T-helper 2 cell (primary cell): ENCODE measurements around the gene IL34.
"Not testable (repeated sequence)": the region's sequence is repeated elsewhere in the genome, so short reads cannot be mapped to it uniquely, and the experiment has no call there.

Source experiments
- DNase-seq, 5 experiments: peaks; one replicate each; pipeline versions ENCODE4 v3.0.0 to v3.0.0-alpha.2; 2012 to 2022

IL34 gene

DNA sequence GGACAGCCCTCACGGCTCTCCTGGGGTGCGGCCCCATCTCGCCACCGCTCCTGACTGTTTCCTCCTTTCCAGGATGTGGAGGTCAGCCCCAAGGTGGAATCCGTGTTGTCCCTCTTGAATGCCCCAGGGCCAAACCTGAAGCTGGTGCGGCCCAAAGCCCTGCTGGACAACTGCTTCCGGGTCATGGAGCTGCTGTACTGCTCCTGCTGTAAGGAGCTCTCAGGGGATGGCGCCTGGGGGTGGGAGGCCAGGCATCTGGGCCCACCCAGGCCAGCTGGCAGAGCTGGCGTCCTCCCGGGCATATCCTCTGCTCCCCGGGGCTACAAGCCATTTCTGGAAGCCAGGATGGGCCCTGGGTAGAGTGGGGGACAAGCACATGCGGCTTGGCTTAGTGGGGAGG, 13.2 kb downstream of the IL34 start:
- DNase-seq: no peak

DNA sequence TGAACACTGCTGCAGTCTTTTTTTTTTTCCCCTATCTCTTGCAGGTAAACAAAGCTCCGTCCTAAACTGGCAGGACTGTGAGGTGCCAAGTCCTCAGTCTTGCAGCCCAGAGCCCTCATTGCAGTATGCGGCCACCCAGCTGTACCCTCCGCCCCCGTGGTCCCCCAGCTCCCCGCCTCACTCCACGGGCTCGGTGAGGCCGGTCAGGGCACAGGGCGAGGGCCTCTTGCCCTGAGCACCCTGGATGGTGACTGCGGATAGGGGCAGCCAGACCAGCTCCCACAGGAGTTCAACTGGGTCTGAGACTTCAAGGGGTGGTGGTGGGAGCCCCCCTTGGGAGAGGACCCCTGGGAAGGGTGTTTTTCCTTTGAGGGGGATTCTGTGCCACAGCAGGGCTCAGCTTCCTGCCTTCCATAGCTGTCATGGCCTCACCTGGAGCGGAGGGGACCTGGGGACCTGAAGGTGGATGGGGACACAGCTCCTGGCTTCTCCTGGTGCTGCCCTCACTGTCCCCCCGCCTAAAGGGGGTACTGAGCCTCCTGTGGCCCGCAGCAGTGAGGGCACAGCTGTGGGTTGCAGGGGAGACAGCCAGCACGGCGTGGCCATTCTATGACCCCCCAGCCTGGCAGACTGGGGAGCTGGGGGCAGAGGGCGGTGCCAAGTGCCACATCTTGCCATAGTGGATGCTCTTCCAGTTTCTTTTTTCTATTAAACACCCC, 13.8 kb downstream of the IL34 start:
- no peak for DNase-seq

DNA sequence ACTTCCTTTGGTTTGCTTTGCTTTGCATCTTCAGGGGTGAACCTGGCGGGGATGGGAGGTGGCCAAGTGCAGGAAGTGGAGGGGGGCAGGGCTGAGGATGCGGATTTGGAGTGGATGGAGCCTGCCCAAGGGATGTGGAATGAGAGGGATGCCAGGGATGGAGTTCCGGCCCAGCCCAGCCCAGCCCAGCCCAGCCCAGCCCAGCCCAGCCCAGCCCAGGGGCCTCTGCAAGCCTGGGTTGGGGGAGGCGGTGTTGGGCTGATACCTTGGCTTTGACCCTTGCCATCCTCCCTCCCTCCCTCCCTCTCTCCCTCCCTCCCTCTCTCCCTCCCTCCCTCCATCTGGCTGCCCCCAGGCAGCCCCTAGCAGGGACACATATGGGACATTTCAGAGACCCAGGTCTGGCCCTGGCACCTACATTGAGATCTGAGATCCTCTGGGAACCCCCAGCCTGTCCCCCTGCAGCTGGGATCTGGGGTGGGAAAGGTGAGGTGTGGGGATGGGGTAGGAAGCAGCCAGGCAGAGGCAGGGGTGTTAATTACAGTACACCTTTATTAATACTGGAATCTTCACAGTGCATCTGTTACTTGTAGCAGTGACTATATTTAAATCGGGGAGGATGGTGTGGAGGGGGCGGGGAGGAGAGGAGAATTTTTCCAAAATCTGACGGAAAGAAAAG, 14.5 kb downstream of the IL34 start:
- no peak for DNase-seq

DNA sequence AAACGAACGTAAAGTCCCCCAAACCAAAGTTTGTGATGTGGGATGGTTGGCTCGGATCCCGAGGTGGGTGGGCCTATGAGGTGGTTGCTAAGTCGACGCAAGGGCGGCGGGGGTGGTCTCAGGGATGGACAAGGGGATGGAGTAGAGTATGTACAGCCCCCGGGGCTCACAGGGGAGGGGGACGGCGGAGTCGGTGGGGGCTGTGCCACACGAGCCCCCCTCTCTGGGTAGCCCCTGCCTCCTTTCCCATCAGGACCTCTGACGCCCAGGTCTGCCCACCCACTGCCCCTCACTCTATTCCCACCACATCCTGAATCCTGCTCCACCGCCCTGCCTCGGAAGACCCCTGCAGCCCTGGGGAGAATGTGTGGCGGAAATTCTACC, 15.2 kb downstream of the IL34 start:
- no peak for DNase-seq

DNA sequence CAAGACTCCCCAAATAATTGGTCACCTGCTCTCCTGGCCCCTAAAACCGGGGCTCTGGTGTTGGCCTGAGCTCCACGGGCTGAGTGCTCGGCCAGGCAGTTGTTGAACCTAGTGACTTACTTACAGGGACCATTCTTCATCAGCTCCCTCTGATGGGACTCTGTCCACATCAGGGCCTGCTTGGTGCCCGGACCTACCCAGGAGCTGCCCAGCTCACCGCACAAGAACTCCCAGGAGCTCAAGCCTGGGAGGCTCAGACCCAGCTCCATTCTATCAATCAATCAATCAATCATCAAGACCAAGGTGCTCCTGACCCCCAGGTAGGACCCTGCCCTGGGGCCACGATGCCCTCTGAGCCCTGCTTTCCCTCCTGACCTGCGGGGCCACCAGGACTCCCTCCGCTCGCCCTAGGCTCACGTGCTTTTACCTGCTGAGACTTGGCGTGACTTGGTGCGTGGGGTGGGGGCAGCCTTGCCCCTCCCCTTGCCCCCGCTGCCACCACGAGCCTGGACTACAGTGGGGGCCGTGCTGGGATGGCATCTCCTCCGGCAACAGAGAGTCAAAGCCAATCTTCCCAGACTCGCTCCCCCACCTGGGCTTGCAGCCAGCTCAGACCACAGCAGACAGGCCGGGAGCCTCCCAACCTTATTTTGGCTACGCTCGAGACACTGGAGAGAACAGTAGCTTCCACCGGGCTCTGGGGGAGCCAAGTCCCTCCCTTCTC, 15.7 kb downstream of the IL34 start:
- no peak for DNase-seq

DNA sequence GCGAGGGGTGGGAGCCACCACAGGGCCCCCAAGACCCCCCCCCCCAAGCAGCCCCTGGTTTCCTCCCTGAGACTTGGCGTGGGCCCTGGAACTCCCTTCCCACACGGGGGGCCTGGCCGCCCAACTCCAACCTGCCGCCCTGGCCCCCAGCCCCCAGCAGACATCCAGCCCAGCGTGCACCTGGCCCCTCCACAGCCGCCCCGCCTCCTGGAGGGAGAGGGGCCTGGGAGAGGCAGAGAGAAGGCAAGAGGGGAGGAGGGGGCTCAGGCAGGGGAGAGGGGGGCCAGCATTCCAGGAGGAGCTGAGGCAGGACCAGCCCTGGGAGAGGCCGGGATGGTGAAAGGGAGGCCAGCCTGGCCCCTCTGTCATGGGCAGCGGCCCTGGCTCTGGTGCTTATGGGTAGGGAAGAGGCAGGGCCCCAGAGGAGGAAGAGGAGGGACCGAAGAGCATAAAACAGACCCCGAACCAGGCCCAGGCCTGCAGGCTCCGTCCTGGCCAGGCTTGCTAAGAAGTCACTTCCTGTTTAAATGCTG, 16.7 kb downstream of the IL34 start:
- no peak for DNase-seq

DNA sequence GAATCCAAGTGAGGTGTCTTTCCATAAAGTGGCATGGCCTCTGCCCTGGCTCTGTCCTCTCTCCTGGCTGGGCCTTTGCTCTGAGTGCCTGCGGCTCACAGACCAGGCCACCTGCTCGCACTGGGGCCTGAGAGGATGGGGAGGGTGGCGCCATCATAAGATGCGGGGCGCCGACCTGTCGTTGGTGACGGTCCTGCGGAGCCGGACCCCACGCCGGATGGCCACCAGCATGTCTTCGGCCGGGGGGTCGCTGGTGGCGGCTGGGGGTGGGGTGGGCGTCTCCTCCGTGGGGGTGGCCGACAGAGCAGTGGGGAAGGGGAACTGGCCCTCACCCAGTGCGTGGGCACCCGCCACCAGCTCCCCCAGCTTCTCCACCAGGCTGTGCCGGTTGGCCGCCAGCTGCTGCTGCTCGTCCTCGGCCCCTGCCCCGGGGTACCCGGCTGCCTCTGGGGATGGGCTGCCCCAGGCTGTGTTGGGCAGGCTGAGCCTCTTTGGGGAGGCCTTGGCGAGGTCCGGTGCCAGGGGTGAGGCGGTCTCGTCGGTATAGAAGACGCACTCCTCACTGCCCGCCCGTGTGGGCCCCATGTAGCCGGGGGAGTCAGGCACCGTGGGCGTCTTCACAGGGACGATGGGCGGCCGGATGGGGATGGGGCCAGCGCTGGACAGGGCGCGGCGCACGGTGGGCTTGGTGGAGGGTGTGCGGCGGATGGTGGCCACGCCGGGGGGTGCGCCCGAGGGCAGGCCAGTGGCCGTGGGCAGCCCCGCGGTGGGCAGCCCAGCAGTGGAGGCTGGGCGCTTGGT, 17.4 kb downstream of the IL34 start:
- no peak for DNase-seq

DNA sequence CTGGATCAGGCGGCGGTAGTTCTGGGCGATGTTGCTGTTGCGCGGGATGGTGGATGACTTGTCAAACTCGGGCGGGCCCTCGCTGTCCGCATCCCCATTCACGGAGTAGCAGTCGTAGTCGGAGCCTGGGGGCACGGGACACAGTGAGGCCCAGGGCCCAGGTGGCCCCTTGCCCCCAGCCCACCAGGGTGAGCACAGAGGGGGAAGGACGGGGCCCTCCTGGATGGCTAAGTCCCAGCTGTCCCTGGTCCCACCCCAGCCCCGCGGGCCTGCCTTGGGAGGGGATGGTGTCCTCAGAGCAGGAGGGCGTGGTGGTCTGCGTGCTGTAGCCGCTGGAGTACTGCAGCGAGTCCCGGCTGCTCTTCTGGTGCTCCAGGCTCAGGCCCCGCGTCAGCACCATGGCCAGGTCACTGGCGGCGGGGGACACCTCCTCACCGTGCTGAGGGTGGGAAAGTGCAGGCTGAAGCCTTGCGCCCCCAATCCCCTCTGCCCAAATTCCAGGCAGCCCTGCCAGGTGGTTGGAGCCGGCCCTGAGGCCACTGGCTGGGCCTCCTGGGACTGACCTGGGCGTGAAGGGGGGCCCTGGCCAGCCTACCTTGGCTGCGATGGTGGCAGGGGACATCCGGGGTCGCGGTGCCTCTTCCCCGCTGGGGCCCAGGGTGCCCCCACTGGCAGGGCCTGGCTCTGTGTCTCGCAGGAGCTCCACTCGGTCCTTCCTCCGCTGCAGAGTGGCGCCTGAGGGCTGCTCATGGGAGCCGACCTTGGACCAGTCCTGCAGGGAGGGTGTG, 18.2 kb downstream of the IL34 start:
- no peak for DNase-seq

DNA sequence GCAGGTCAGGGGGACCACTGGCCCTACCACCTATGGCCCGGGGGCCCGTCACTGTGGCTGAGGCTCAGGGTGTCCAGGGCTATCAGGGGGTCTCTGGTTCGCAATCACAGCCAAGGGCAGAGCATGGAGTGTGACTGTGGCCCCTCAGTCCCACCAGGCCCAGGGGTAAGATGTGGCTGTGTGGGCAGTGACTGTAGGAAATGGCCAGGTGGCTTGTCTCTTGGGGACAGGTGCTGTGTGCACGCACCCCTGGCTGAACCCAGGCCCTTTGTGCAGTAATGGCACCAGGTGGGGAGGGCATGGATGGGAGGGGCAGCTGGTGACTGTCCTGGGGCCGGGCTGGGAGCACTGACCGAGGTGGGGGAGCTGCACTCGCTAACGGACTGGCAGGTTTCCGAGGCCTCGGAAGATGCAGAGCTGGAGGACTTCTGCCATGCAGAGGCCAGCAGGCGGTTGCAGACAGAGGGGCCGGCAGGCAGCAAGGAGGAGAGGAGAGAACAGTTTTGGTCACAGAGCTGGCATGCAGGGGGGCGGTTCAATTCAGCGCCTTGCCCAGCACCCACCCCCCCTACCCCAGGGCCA, 18.8 kb downstream of the IL34 start:
- DNase-seq: no peak

DNA sequence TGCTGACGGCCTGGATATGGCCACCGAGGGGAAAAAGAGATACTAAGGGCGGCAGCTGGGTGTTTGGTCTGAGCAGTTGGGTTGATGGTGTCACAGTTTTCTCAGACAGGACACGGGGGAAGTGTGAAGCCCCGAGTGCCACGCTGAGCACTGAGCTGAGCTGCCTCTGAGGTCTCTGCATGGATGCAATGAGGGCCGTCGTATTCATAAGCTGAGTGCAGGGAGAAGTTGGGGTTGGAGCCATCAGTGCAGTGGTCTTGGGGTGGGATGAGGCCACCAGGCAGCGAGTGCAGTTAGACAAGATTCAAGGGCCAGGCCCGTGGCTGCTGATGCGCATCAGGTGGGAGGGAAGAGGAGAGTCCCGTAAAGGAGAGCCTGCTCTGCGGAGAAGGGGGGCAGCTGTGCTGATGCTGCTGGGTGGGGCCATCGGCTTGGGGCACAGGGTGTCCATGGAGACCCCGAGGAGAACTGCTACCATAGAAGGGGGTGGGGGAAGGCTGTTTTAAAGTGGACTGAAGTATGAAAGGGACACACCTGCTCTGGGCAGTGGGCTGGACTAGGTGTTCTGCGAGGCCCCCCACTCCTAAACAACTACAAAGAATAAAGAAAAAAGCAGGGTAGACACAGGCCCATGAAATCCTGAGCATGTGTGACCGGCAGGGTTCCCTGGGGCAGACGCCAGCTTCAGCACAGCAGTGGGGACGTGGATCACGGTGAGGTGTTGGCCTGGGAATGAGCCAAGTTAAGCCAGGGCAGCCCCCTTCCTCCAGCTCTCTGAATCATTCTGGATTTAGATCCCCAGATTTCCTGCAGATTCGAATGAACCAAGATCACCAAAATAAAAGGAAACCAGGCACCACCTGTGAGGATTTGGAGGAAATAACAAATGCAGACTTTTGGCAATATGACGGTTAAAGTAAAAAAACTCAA, 19.7 kb downstream of the IL34 start:
- DNase-seq: no peak

DNA sequence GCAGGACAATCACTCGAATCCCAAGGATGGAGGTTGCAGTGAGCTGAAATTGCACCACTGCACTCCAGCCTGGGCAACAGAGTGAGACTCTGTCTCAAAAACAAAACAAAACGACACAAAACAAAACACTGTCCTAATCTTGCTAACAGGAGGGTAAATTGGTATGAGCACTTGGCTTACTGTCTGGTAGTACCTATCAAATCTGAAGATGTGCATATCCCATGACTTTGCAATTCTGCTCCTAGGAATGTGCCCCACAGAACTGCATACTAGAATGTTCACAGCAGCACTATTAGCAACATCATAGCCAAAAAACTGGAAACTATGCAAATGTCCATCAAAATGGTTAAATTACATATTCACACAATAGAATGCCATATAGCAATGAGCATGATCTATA, 23.8 kb downstream of the IL34 start:
- no peak for DNase-seq

DNA sequence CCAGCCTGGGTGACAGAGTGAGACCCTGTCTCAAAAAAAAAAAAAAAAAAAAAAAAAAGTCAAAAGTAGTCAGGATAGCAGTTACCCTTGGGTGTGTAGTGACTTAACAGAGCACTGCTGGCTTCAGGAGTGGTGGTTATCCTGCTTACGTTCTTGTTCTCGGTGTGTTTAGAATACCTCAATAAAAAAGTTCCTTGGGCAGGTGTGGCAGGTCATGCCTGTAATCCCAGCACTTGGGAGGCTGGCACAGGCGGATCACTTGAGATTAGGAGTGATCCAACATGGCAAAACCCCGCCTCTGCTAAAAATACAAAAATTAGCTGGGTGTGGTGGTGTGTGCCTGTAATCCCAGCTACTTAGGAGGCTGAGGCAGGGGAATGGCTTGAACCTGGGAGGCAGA, 24.6 kb downstream of the IL34 start:
- not testable (repeated sequence) for DNase-seq

DNA sequence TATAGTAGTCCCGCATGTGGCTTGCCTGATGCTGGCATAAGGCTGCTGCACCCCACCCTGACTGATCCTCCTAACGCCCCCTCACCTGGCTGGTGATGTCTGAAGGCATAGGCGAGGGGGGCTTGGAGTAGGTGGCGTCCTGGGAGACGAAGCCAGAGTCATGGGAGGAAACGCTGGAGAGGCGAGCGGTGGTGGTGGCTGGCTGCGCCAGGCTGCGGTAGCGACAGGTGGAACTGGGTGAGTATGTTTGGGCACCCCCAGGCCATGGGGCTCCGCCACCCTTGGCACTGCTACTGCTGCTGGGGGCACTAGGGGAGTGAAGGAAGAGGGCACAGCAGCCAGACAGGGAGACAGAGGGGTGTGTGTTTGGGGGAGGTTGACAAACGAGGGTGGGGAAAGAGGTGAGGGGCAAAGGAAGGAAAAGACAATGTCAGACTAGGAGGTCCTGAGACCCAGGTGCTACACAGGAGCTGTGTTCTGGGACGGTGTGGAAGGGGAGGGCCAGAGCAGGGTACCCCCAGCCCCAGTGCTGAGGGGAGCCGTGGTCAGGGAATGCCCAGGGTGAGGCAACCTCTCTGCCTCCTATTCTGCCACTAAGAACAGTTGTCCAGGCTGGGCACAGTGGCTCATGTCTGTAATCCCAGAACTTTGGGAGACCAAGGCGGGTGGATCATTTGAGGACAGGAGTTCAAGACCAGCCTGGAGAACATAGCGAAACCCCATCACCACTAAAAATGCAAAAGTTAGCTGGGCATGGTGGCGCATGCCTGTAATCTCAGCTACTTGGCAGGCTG, 28.1 kb downstream of the IL34 start:
- no peak for DNase-seq

DNA sequence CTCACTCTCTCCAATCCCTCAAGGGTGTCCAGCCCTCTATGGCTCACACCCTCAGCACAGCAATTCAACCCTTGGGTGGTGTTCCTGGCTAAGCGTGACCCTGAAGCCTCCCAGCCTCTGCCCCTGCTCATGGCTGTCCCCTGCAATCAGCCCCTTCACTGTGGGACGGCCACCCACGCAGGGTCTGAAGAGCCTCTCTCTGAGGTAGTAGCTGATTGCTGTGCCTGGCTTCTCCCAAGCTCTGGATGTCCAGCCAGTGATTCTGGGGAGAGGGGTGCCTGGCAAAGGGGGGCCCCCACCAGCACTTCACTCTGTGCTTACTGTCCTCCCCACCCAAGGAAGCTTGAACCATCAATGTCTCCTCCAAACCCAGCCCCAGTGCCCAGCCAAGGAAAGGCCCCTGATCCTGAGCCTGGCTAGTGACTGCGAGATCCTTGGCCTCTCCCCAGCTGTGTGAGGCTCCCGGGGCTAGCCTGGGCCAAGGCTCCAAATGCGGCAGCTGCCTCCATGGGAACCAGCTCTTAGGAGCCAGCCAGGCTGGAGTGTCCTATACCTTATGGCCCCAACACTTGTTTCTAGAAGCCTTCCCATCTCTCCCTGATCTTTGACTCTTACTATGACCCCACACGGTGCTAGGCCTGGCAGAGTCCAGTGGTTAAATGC, 29.6 kb downstream of the IL34 start:
- no peak for DNase-seq

DNA sequence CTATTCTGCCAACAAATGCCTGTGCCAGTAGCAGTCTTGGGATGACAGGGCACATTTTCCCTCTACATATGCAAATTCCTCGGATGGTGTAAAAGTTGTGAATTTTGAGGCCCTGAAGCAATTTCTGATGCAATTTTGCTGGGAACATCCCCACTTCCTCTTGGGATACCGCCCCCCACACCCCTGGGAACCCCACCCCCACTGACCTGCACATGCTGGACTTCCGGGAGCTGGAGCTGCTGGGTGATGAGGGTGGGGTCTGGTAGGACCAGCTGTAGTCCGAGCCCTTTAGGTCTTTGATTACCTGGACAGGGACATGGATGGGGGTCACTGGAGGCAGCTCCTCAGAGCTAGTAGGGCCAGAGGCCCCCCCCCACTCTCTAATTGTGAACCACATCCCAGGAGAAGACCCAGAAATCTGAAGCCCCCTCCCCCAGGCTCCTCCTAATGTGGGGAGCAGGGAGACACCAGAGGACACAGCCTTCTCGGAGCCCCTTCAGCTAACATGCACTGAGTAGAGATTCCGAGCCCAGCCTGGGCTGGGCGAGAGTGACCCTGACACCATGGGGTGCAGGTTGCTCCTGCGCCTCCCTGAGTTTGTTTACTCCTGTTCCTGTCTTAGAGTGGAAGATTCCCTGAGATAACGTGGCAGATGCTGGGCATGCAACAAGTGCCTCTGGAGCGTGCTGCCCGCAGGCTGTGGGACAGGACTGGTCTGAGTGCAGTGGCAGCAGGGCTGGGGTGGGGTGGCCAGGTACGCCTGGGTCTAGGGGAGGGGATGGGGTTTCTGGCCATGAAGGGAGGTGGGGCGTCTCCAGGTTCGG, 30.5 kb downstream of the IL34 start:
- no peak for DNase-seq

DNA sequence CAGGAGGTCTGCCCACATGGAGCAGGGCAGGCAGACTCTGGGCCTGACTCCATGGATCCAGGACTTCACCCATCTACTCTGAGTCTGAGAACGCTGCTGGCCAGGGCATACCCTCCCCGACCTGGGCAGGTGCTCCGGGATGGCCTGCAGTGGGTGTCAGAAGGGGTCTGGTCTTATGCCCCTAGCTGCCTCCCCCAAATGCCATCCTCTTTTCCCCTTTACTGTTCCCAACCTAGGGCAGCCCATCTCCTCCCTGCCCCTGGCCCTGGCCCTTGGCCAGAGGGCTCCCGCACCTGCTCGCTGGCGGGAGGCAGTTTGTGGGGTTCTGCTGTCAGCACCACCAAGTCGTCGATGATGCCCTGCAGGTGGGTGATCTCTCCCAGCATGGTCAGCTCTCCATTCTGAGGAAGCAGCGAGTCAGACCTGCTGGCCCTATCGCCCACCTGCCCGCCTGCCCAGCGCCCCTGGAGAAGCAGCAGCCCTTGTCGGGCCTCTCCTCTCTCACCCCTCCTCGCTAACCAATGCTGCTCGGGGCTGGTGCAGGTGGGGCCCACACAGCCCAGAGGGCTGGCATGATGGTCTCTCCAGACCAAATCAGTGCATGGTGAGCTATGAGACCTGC, 31.3 kb downstream of the IL34 start:
- no peak for DNase-seq

DNA sequence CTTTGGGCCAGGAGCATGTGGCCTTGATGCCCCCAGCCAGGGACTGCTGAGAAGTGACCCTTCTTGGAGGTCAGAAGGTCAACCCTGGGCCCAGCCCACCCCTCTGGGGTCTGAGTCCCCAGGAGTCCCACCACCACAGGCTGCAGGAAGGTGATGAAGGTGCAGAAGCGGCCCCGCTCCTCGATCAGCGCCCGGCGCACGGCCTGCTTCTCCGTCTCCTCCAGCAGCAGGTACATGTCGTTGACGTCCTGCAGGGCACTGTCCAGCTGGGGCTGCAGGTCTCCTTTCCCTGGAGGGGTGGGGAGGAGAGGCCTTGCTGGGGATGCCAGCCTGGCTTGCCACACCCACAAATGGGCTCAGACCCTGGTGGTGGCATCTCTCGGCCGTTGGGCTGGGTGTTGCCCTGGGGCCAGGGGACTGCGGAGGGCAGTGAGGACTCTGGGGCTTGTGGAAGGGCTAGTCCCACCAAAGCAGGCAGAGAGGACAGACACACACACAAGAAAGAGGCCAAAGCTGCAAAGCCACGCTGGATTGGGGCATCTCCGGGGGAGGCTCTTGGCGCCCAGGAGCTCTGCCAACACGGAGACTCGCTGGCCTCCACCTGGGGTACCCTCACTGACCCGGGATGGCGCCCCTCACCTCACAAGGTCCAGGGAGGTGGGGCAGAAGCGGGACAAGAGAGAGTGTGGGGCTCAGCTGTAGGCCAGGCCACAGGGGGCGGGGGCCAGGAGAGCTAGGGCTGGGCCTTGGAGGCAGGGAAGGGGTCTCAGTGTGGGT, 31.9 kb downstream of the IL34 start:
- DNase-seq: no peak
